GM12878 (cell line): ENCODE data around the gene SSTR4.

ENCODE experiments used
- EED ChIP-seq: sonication (generic); IDR thresholded peaks from 2 replicates; pipeline ENCODE4 v1.6.1; 2016; ENCODE audit warnings: antibody characterized with exemption, low read depth
- EZH2 ChIP-seq: IDR thresholded peaks from 2 replicates; pipeline ENCODE4 v1.6.1; 2012; ENCODE audit warnings: low read depth, mild to moderate bottlenecking, control low read depth, inconsistent platforms, low read length, borderline replicate concordance; ENCODE audit not compliant: control insufficient read depth
- FOS ChIP-seq: IDR thresholded peaks from 3 replicates; pipeline ENCODE4 v1.6.1; 2011; ENCODE audit warnings: borderline replicate concordance; ENCODE audit not compliant: insufficient read length; ENCODE audit errors: extremely low read depth
- GABPA ChIP-seq: IDR thresholded peaks from 2 replicates; pipeline ENCODE4 v1.6.1; 2014; ENCODE audit warnings: antibody characterized with exemption, low read depth, mild to moderate bottlenecking, inconsistent platforms
- KDM1A ChIP-seq: fragments of 200-600 bp; sonication (generic); IDR thresholded peaks from 2 replicates; pipeline ENCODE4 v1.6.1; 2016; ENCODE audit warnings: borderline replicate concordance
- POLR2AphosphoS5 ChIP-seq: IDR thresholded peaks from 2 replicates; pipeline ENCODE4 v1.6.1; 2011; ENCODE audit warnings: mild to moderate bottlenecking, low read length, inconsistent platforms
- YY1 ChIP-seq: IDR thresholded peaks from 2 replicates; pipeline ENCODE4 v1.6.1; 2011; ENCODE audit warnings: low read depth, mild to moderate bottlenecking, low read length
- TF ChIP-seq, protein P1 (sequence below), 3 experiments: IDR thresholded peaks in 2 of 3; conservative IDR thresholded peaks in 1 of 3; 2 replicates each; pipeline ENCODE4 v1.5.1; 2011; ENCODE audit warnings: low read depth in 3 of 3, low read length in 3 of 3, mild to moderate bottlenecking in 3 of 3, control low read depth in 2 of 3, moderate library complexity in 2 of 3, inconsistent platforms in 1 of 3, mixed read lengths in 1 of 3; ENCODE audit not compliant: control insufficient read depth in 2 of 3, insufficient read depth in 1 of 3; ENCODE audit errors: extremely low read depth in 1 of 3
- TF ChIP-seq, protein P2 (sequence below): IDR thresholded peaks from 2 replicates; pipeline ENCODE4 v1.6.1; 2011; ENCODE audit warnings: mild to moderate bottlenecking, low read depth, low read length, moderate library complexity; ENCODE audit not compliant: insufficient replicate concordance

DNA sequence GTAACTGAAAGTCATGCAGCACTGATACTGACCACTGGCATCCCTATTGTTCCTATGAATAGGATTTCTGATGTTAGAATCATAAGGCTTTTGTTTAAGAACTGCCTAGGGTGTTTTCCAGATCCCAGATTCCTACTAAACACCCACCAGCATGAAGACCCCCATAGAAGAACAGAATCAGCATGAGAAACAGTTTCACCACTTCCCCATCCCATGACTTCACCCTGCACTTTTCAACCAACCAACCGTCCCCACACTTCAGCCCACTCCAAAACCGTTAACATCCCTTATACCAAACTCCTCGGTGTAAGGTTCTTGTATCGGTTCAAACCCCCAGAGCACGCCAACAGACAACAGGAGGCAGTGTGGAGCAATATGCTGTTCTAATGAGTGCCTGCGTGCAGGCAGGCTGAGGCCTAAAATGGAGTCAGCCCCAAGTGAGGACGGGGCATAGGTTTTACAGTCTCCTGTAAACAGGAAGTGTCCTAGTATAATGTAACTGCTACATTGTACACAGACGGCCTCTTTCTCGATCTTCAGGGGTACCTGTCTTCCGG is 11.4 kb upstream of the SSTR4 start:
- TF ChIP-seq EED (no peak), KDM1A (no peak), GABPA (no peak), EZH2 (no peak), FOS (no peak), YY1 (no peak), POLR2AphosphoS5 (no peak)
- TF ChIP-seq, protein P1, sequence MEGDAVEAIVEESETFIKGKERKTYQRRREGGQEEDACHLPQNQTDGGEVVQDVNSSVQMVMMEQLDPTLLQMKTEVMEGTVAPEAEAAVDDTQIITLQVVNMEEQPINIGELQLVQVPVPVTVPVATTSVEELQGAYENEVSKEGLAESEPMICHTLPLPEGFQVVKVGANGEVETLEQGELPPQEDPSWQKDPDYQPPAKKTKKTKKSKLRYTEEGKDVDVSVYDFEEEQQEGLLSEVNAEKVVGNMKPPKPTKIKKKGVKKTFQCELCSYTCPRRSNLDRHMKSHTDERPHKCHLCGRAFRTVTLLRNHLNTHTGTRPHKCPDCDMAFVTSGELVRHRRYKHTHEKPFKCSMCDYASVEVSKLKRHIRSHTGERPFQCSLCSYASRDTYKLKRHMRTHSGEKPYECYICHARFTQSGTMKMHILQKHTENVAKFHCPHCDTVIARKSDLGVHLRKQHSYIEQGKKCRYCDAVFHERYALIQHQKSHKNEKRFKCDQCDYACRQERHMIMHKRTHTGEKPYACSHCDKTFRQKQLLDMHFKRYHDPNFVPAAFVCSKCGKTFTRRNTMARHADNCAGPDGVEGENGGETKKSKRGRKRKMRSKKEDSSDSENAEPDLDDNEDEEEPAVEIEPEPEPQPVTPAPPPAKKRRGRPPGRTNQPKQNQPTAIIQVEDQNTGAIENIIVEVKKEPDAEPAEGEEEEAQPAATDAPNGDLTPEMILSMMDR (IDR thresholded peaks at IDR 0.05 in 2 of 3, conservative IDR thresholded peaks at IDR 0.05 in 1 of 3; ENCODE audit: control insufficient read depth in 2 of 3, extremely low read depth in 1 of 3, insufficient read depth in 1 of 3, low read depth in 3 of 3, low read length in 3 of 3): no peak
- TF ChIP-seq, protein P2, sequence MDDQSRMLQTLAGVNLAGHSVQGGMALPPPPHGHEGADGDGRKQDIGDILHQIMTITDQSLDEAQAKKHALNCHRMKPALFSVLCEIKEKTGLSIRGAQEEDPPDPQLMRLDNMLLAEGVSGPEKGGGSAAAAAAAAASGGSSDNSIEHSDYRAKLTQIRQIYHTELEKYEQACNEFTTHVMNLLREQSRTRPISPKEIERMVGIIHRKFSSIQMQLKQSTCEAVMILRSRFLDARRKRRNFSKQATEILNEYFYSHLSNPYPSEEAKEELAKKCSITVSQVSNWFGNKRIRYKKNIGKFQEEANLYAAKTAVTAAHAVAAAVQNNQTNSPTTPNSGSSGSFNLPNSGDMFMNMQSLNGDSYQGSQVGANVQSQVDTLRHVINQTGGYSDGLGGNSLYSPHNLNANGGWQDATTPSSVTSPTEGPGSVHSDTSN: no peak
